Pulmonary artery endothelial cell (primary cell): ENCODE data around the gene RPL37A. TPM values are rescaled to one million over a fixed set of nuclear protein-coding genes. Genes with fewer than 3 reads are reported as not detected.

Experiments used
- DNase-seq: peaks from one replicate; pipeline ENCODE4 v3.0.0-alpha.2; 2011; ENCODE audit warnings: low read depth, low spot score
- total RNA-seq: library from RNA; depleted of rRNA; stranded (reverse); fragments of >200 nt; gene quantifications from 2 replicates; pipeline ENCODE4 v1.2.3, GENCODE V29; 2014

RPL37A gene
- total RNA-seq, 1 donor from 2014 or later = 2,557 TPM

- DNase-seq = no peak
Measured at GRCh38 chr2:216546641-216547403, 48.2 kb downstream of the RPL37A start.

- DNase-seq = no peak
Measured at GRCh38 chr2:216548901-216549331, 50.3 kb downstream of the RPL37A start.

- DNase-seq = no peak
Measured at GRCh38 chr2:216549926-216550690, 51.5 kb downstream of the RPL37A start.

GRCh38 chr2:216551234-216552068, 52.8 kb downstream of the RPL37A start:
- DNase-seq = no peak

GRCh38 chr2:216553093-216553478, 54.4 kb downstream of the RPL37A start:
- DNase-seq = no peak

Other genes with a start within 250 kb of the RPL37A start
- gene MARCHF4, start 126.4 kb upstream of the RPL37A start, total RNA-seq = 3.6 and 5.4 TPM in 2 replicates
- 11.0 and 13.2 TPM in 2 replicates for gene SMARCAL1, start 86.4 kb upstream of the RPL37A start, total RNA-seq
- 15.8 and 60.4 TPM in 2 replicates for gene IGFBP2, start 134.6 kb downstream of the RPL37A start, total RNA-seq
- gene IGFBP5, start 196.7 kb downstream of the RPL37A start, total RNA-seq = 0.20 and 0.49 TPM in 2 replicates